ENCODE results near the gene SIDT2.
"Not testable (repeated sequence)": the region's sequence is repeated elsewhere in the genome, so short reads cannot be mapped to it uniquely, and the experiment has no call there.

The SIDT2 gene

DNA sequence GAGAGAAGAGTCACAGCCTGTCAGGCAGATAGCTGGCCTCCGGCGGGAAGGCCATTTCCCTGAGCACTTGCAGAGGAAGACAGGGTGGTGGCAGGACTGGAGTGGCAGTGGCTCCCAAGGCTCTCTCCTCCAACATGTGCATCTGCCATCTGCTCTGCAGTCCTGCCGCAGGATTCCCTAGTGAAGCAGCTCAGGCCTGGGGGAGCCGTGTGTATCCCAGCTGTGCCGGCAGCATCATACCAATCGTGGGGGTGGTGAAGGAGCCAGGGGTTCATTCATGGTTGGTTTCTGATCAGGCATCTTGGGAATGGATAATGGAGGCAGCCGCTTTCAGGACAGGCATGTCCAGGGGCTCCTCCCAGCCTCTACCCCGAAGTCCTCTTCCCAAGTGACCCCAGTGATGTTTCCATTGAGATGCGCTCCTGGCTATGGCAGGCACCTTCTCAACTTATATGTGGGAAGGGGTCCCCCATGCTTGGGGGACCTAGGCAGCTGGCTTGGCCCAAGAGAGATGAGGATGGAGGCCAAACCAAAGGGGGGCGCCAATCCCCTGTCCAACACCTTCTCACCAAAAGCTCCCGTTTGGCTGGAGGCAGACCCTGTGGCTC, 26.8 kb downstream of the SIDT2 start:
- no peak for DNase-seq

DNA sequence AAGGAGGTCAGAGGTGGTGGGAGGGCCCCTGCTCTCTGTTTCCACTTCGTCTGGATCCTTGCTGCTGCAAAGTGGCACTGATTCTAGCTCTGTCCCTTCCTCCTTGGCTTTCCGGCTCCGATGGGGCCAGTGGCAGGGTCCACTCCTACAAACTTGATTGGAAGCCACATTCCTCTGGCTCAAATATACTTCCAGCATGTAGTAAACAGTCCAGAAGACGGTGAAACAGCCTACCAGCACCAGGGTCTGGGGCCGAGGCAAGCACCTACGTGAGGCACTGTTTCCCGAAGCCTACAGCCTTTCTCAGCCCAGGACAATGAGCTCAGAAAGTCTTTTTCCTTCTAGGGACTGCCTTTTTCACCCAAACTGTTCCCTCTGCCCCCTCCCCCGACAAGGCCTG, 27.6 kb downstream of the SIDT2 start:
- DNase-seq = not testable (repeated sequence)

GRCh38 chr11:117206859-117207258, 28.3 kb downstream of the SIDT2 start:
- not testable (repeated sequence) for DNase-seq

- not testable (repeated sequence) for DNase-seq
These were observed 28.9 kb downstream of the SIDT2 start for GRCh38 chr11:117207481-117207880.

- DNase-seq = not testable (repeated sequence)
These were observed 30.2 kb downstream of the SIDT2 start for GRCh38 chr11:117208710-117209109.

- DNase-seq = not testable (repeated sequence)
These were observed 31.0 kb downstream of the SIDT2 start for GRCh38 chr11:117209351-117210125.

- no peak for DNase-seq
These were observed 32.1 kb downstream of the SIDT2 start for GRCh38 chr11:117210620-117211019.

- DNase-seq = no peak
These were observed 34.3 kb downstream of the SIDT2 start for GRCh38 chr11:117212697-117213355.

- DNase-seq = no peak
These were observed 36.0 kb downstream of the SIDT2 start for GRCh38 chr11:117214404-117215110.

DNA sequence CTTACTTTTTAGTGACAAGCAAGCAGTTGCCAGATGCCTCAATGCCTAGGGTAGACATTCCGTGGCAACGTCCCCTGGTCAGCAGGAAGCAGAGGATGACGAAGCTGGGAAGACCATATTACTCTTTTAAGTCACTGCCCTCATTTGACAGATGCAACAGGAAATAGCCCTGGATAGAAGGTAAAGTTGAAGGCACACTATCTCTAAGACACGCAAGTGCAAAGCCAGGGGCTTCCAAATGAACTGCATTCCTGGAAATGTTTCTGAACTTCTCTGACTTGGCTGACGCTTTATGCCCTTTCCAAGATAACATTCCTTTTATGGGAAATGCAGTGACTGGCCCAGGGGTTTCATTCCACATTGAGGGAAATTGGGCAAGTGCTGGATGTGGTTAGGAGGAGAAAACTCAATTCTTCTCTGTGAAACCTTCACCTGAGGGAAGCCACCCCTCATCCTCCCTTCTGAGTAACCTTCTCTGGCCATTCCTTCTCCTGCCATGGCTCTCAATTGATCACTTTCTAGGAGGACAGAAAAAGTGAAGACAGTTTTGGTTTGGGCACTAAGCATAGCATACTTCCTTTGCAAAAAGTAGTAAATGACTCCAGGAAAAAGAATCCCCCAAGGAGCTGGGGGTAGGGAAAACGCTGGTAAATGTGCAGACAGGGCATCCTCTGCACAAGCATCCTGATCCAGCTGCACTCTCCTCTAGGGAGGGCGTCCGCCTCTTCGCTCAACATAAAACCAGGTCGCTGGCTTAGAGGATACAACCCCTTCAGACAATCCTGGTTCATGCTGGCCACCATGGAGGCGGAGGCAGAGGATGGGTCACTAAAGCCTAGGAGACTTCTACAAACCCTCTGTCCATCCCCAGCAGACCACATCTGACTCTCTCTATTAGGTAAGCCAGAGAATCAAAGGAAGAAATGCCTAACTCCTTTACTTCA, 38.9 kb downstream of the SIDT2 start:
- no peak for DNase-seq

DNA sequence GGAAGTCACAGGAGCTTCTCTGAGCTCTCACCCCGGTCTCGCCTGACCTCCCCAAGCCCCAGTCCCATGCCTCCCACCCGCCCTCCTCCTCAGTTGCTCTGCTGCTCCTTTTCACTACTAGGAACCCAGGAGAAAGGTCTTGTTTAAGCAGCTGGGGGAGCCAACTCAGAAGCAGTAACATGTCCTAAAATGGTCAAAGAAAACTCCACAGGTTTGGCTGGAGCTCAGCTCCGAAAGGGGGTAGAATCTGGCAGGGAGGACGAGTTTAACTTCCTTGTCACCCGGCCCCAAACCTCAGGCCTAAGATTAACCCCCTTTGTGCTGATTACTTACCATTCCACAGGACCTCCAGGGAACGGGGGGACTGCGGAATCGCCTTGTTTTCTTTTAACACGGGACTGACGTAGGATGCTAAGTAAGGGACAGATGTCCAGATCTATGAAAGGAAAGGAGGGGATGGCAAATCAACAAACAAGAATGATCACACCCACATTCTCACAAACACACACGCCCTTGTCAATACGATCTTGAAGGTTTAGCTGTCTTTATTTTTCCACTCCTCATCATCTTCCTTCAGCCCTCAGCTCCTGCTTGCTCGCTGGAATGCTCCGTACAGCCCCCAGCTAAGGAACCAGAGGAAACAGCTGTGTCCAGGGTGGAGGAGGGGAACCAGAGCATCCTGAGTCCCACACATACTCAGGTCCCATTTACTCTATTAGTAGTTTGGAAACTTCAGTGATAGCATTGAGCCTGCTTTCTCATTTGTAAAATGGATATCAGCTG, 39.8 kb downstream of the SIDT2 start:
- no peak for DNase-seq

GRCh38 chr11:117219001-117219400, 40.5 kb downstream of the SIDT2 start:
- DNase-seq = no peak

DNA sequence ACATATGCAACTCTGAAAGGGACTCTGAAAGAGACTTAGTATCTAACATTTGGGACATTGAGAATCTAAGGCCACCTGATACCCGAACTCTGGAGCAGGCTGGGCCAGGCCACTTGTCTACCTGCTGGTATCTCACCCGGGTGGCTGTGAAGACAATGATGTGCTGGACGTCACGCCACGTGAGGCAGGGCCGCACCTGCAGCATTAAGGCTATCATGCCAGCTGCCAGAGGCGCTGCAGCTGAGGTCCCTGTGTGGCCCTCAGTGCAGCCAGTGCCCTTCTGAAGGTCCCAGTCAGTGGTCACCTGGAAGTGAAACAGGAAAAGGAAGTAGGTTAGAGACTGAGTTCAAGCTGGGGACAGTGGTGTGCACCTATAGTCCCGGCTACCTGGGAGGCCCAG, 40.9 kb downstream of the SIDT2 start:
- DNase-seq = no peak

DNA sequence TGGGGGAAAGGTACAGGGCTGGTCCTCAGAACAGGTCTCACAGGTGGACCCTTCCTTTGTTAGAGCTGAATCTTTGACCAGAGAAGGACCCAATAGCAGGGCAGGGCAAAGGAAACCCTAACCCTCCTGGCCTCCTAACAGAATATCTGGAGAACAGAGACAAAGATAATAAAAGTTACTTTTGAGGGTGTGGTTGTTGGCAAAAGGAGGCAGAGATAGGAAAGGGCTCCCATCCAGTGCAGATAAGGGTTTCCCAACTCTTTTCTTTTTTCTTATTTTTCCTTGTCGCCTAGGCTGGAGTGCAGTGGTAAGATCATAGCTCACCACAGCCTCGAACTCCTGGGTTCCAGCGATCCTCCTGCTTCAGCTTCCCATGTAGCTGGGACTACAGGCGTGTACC, 41.5 kb downstream of the SIDT2 start:
- DNase-seq = no peak

DNA sequence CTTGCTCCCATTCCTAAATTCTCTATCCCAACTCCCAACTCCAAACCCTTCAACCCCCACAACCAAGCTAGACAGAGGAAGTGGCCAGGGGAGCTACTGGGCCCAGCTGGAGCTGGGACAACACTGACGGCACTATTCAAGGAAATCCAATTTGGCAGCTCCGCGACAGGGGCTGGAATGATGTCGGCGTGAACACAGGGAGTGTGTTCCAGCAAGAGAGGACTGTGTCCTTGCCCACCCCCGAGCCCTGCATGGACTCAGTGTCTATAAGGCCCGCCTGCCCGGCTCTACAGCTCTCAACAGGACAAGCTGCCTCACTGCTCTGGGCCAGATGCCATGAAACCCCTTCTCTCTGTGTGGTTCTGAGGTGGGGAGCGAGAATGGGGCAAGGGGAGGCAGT, 42.0 kb downstream of the SIDT2 start:
- peak; percentile 30 to 44 for DNase-seq

GRCh38 chr11:117220999-117221774, 42.6 kb downstream of the SIDT2 start:
- DNase-seq = peak in 1 of 2 donors; percentile 21

DNA sequence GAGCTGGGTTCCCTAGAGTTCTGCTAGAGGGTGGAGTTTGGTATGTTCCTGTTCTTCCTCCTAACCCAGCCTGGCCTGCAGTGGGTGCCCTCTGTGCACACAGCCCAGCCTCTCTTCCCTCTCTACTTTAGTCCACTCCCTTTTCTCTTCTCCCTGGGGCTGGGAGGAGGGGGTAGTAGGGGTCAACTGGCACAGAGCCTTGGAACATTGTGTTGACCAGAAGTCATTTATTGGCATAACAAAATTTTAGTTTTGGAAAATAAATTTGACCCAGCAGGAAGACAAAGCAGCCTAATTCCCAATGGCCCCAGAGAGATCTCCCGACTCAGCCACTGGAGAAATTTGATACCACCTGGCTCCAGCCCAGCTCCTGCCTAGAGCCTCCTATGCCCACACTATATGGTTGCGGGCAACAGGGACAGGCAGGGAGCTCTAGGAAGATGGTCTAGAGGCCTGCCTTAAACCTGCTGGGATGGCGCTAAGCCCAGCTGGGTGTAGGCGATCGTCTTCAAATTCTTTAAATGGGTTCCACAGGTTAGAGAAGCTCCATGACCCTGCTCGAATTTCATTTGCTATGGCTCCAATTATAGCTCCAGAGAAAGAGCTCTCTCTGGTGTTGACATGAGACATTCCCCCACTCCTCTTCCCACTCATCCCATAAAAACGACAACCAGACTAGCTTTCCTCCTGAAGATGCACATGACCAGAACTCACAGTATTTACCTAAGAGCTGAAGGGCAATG, 43.4 kb downstream of the SIDT2 start:
- DNase-seq = no peak

DNA sequence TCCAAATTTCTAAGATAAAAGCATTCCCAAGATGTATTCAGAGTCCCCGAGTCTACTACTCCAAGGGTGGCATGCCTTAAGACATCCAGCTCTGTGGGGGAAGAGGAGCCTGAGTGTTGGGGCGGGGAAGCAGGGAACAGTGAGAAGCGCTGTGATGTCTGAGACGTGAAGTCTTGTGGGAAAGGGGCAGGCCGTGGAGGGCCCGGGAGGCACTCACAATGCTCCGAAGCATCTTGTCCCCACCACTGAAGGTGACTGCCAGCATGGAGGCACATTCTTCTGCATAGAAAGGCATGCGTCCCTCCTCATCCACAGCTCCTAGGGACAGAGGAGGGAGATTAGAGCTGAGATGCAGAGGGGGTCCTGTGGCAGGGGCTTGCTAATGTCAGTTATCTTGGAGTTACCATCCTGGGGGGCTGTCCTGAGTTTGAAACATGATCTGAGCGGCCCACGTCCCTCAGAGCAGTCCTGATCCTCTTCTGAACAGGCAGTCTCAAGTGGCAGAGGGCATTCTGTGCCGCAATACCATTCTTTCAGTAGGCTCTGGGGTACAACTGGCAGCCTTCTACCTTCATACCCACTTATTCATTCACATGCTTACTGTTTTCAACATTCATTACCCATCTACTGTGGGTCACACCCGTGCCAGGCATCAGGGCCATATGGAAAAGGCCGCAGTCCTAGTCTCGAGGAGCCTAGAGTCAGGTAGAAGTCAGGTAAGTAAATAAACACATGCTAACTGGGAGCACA, 44.6 kb downstream of the SIDT2 start:
- no peak for DNase-seq

Data from hippocampal formation (tissue), 2 donors.